ENCODE measurements around the gene TTC38. TPM values are rescaled to one million over a fixed set of nuclear protein-coding genes. Genes with fewer than 3 reads are reported as not detected.
A peak's percentile ranks its signal among the peaks of the same experiment; 100 is the strongest.

Gene TTC38
- total RNA-seq (4.6 TPM), polyA plus RNA-seq (10.3 TPM)
- long read RNA-seq, donor 1 = 0 reads
- long read RNA-seq, donor 2, partial matches to known transcripts = 0 of 1 reads
- long read RNA-seq, donor 2, other reads (novel, unspliced or antisense) = 0 of 1 reads
- long read RNA-seq, donor 3, partial matches to known transcripts = 0 of 1 reads
- long read RNA-seq, donor 3, other reads (novel, unspliced or antisense) = 0 of 1 reads
- long read RNA-seq, donor 4 = 0 reads
- long read RNA-seq, donor 5, partial matches to known transcripts = 11 of 13 reads
- long read RNA-seq, donor 5, other reads (novel, unspliced or antisense) = 0 of 13 reads
- long read RNA-seq, donor 6 = 0 reads
- long read RNA-seq, donor 7, partial matches to known transcripts = 0 of 1 reads
- long read RNA-seq, donor 7, other reads (novel, unspliced or antisense) = 0 of 1 reads
- long read RNA-seq, donor 8, partial matches to known transcripts = 0 of 1 reads
- long read RNA-seq, donor 8, other reads (novel, unspliced or antisense) = 0 of 1 reads
- long read RNA-seq, donor 9 = 0 reads
- long read RNA-seq, donor 10 = 0 reads

- DNase-seq (ENCODE audit: low read depth in 6 of 9, low spot score in 9 of 9) = peak in 1 of 9 donors; percentile 35
- Histone ChIP-seq H3K4me1 (ENCODE audit: control insufficient read depth in 2 of 2, insufficient read depth in 2 of 2, low read length in 2 of 2) (peaks cover 0 to 4% of the 10 kb centered on the region in 2 donors), H3K27ac (ENCODE audit: low read depth in 1 of 2, low read length in 1 of 2) (peak within 1 kb of the TSS in 1 of 2 donors; percentile 43), H3K36me3 (ENCODE audit: control insufficient read depth in 2 of 2, insufficient read depth in 2 of 2, low read length in 1 of 2) (no peaks in the 10 kb centered on the region), H3K9me3 (ENCODE audit: control insufficient read depth in 2 of 2, insufficient read depth in 1 of 2, low read length in 1 of 2) (peaks cover 8 to 11% of the 10 kb centered on the region in 2 donors), H3K4me3 (ENCODE audit: low read length in 2 of 2) (peak within 1 kb of the TSS; percentile 50 to 70), H3K27me3 (ENCODE audit: control insufficient read depth in 2 of 2, insufficient read depth in 1 of 2, low read length in 1 of 2) (peaks cover 27 to 68% of the 10 kb centered on the region in 2 donors)
- 3% methylated on average over 74 of the region's 74 CpGs for WGBS
Observed at GRCh38 chr22:46267431-46268279, at the start of gene TTC38. TSS of gene TTC38 (plus strand) at chr22:46268008. CDS start at chr22:46268040, 32 bp downstream.

DNA sequence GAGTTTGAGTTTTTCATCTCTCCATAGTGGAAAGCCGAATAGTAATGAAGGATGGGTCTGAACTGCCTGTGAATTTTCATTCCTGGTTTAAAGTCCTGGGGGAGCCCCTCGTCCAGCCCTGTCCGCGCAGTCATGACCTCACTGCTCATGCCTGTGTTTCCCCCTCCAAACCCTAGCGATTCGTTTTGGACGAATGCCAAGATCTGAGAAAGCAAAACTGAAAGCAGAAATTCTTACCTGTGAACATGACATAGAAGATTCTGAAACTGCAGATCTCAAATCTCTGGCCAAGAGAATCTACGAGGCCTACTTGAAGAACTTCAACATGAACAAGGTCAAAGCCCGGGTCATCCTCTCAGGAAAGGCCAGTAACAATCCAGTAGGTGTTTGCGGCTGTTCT, 48.2 kb upstream of the TTC38 start:
- no peaks in the 10 kb centered on the region for H3K27me3 ChIP-seq (ENCODE audit: control insufficient read depth in 2 of 2, insufficient read depth in 1 of 2, low read length in 1 of 2)
- DNase-seq (ENCODE audit: low read depth in 6 of 9, low spot score in 9 of 9) = peak in 3 of 9 donors; percentile 28 to 74 (median 36)
- WGBS = 79% methylated on average over 10 of the region's 10 CpGs
- H3K9me3 ChIP-seq (ENCODE audit: control insufficient read depth in 2 of 2, insufficient read depth in 1 of 2, low read length in 1 of 2) = peaks cover 0 to 1% of the 10 kb centered on the region in 2 donors
- H3K36me3 ChIP-seq (ENCODE audit: control insufficient read depth in 2 of 2, insufficient read depth in 2 of 2, low read length in 1 of 2) = peaks cover 4 to 45% of the 10 kb centered on the region in 2 donors
- no peak overlapping the region for H3K27ac ChIP-seq (ENCODE audit: low read depth in 1 of 2, low read length in 1 of 2)
- peaks cover 4 to 8% of the 10 kb centered on the region in 2 donors for H3K4me1 ChIP-seq (ENCODE audit: control insufficient read depth in 2 of 2, insufficient read depth in 2 of 2, low read length in 2 of 2)
- no peak overlapping the region for H3K4me3 ChIP-seq (ENCODE audit: low read length in 2 of 2)

GRCh38 chr22:46220921-46221320, 46.9 kb upstream of the TTC38 start:
- Histone ChIP-seq H3K4me3 (ENCODE audit: low read length in 2 of 2) (no peak overlapping the region), H3K36me3 (ENCODE audit: control insufficient read depth in 2 of 2, insufficient read depth in 2 of 2, low read length in 1 of 2) (peaks cover 4 to 40% of the 10 kb centered on the region in 2 donors), H3K4me1 (ENCODE audit: control insufficient read depth in 2 of 2, insufficient read depth in 2 of 2, low read length in 2 of 2) (peaks cover 4 to 8% of the 10 kb centered on the region in 2 donors), H3K27me3 (ENCODE audit: control insufficient read depth in 2 of 2, insufficient read depth in 1 of 2, low read length in 1 of 2) (no peaks in the 10 kb centered on the region), H3K9me3 (ENCODE audit: control insufficient read depth in 2 of 2, insufficient read depth in 1 of 2, low read length in 1 of 2) (no peaks in the 10 kb centered on the region), H3K27ac (ENCODE audit: low read depth in 1 of 2, low read length in 1 of 2) (no peak overlapping the region)
- no peak for DNase-seq (ENCODE audit: low read depth in 6 of 9, low spot score in 9 of 9)
- 97% methylated on average over 5 of the region's 5 CpGs for WGBS

DNA sequence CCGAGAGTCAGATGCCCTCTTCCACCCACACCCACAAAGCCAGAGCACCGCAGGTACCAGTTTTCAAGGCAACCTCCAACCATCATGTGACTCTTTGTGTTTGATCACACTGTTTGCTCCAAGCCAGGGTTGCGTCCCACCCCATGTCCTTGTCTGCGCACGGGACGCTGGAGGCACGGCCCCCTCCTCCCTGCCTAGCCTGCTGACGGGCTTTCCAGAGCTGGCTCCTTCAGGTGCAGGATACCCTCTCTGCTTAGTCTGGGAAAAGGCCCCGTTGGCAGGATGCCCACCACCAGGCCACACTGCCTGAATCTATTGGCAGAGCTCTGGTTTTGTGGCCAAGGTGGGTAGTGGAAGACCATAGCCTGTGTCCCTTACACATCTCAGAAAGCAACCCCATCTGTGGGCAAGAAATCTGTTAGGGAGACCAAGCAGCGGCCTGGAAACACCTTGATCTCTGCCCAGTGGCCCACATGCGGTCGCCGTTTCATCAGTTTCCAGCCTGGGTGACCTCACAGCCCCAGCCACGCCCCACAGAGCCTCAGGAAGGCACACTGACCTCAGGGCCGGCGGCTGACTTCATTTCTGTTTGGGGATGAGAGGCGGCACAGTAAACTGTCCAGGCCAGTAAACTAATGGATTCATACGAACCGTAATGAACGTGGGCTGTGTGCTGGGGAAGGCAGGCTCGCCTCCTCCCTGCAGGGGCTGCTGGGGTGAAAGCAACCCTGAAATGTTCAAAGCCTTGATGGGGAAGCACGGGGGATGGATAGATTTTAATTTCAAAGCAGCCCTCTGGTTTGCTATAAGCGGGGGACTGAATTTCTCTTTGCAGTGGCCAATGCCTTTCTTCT, 43.5 kb upstream of the TTC38 start:
- DNase-seq (ENCODE audit: low read depth in 6 of 9, low spot score in 9 of 9) = no peak
- 95% methylated on average over 23 of the region's 23 CpGs for whole genome bisulfite sequencing
- Histone ChIP-seq H3K36me3 (ENCODE audit: control insufficient read depth in 2 of 2, insufficient read depth in 2 of 2, low read length in 1 of 2) (peaks cover 0 to 22% of the 10 kb centered on the region in 2 donors), H3K4me1 (ENCODE audit: control insufficient read depth in 2 of 2, insufficient read depth in 2 of 2, low read length in 2 of 2) (peaks cover 4 to 8% of the 10 kb centered on the region in 2 donors), H3K27me3 (ENCODE audit: control insufficient read depth in 2 of 2, insufficient read depth in 1 of 2, low read length in 1 of 2) (no peaks in the 10 kb centered on the region), H3K4me3 (ENCODE audit: low read length in 2 of 2) (no peak overlapping the region), H3K27ac (ENCODE audit: low read depth in 1 of 2, low read length in 1 of 2) (no peak overlapping the region), H3K9me3 (ENCODE audit: control insufficient read depth in 2 of 2, insufficient read depth in 1 of 2, low read length in 1 of 2) (no peaks in the 10 kb centered on the region)

GRCh38 chr22:46224898-46225290, 42.9 kb upstream of the TTC38 start:
- whole genome bisulfite sequencing = 97% methylated on average over 10 of the region's 10 CpGs
- Histone ChIP-seq H3K4me1 (ENCODE audit: control insufficient read depth in 2 of 2, insufficient read depth in 2 of 2, low read length in 2 of 2) (peaks cover 0 to 2% of the 10 kb centered on the region in 2 donors), H3K27ac (ENCODE audit: low read depth in 1 of 2, low read length in 1 of 2) (no peak overlapping the region), H3K4me3 (ENCODE audit: low read length in 2 of 2) (no peak overlapping the region), H3K9me3 (ENCODE audit: control insufficient read depth in 2 of 2, insufficient read depth in 1 of 2, low read length in 1 of 2) (no peaks in the 10 kb centered on the region), H3K27me3 (ENCODE audit: control insufficient read depth in 2 of 2, insufficient read depth in 1 of 2, low read length in 1 of 2) (no peaks in the 10 kb centered on the region), H3K36me3 (ENCODE audit: control insufficient read depth in 2 of 2, insufficient read depth in 2 of 2, low read length in 1 of 2) (peaks cover 0 to 16% of the 10 kb centered on the region in 2 donors)
- DNase-seq (ENCODE audit: low read depth in 6 of 9, low spot score in 9 of 9) = no peak

DNA sequence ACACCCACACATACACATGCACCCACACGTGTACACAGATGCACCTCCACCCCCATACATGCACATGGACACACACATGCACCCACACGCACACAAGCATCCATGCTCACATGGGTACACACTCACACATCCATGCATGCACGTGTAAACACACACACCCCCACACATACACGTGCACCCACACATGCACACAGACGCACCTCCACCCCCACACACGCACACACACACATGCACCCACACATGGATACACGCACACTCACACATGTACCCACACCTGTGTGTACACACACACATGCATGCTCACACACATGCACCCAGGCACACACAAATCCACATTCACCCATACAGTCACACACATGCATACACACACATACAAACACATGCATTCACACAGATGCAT, 42.2 kb upstream of the TTC38 start:
- Histone ChIP-seq H3K4me1 (ENCODE audit: control insufficient read depth in 2 of 2, insufficient read depth in 2 of 2, low read length in 2 of 2) (peaks cover 0 to 3% of the 10 kb centered on the region in 2 donors), H3K27ac (ENCODE audit: low read depth in 1 of 2, low read length in 1 of 2) (no peak overlapping the region), H3K4me3 (ENCODE audit: low read length in 2 of 2) (no peak overlapping the region), H3K9me3 (ENCODE audit: control insufficient read depth in 2 of 2, insufficient read depth in 1 of 2, low read length in 1 of 2) (no peaks in the 10 kb centered on the region), H3K36me3 (ENCODE audit: control insufficient read depth in 2 of 2, insufficient read depth in 2 of 2, low read length in 1 of 2) (peaks cover 0 to 15% of the 10 kb centered on the region in 2 donors), H3K27me3 (ENCODE audit: control insufficient read depth in 2 of 2, insufficient read depth in 1 of 2, low read length in 1 of 2) (no peaks in the 10 kb centered on the region)
- WGBS = 98% methylated on average over 7 of the region's 7 CpGs
- no peak for DNase-seq (ENCODE audit: low read depth in 6 of 9, low spot score in 9 of 9)

DNA sequence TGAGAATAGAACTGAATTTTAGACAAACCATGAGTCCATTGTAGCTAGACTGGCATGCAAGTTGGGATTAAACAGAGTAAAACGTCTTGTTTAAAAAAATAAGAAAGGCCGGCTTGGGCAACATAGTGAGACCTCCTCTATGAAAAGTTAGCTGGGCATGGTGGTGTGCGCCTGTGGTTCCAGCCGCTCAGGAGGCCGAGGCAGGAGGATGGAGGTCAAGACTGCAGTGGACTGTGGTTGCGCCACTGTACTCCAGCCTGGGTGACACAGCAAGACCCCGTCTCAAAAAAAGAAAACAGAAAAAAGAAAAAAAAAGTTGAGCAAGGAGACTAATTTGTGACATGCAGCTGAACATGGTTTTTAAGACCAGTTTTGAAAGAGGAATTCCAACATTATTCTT, 41.2 kb upstream of the TTC38 start:
- Histone ChIP-seq H3K4me3 (ENCODE audit: low read length in 2 of 2) (no peak overlapping the region), H3K27ac (ENCODE audit: low read depth in 1 of 2, low read length in 1 of 2) (no peak overlapping the region), H3K4me1 (ENCODE audit: control insufficient read depth in 2 of 2, insufficient read depth in 2 of 2, low read length in 2 of 2) (peaks cover 0 to 3% of the 10 kb centered on the region in 2 donors), H3K36me3 (ENCODE audit: control insufficient read depth in 2 of 2, insufficient read depth in 2 of 2, low read length in 1 of 2) (peaks cover 0 to 13% of the 10 kb centered on the region in 2 donors), H3K9me3 (ENCODE audit: control insufficient read depth in 2 of 2, insufficient read depth in 1 of 2, low read length in 1 of 2) (no peaks in the 10 kb centered on the region), H3K27me3 (ENCODE audit: control insufficient read depth in 2 of 2, insufficient read depth in 1 of 2, low read length in 1 of 2) (no peaks in the 10 kb centered on the region)
- no peak for DNase-seq (ENCODE audit: low read depth in 6 of 9, low spot score in 9 of 9)
- 98% methylated on average over 7 of the region's 7 CpGs for WGBS

- Histone ChIP-seq H3K4me1 (ENCODE audit: control insufficient read depth in 2 of 2, insufficient read depth in 2 of 2, low read length in 2 of 2) (peaks cover 4 to 7% of the 10 kb centered on the region in 2 donors), H3K36me3 (ENCODE audit: control insufficient read depth in 2 of 2, insufficient read depth in 2 of 2, low read length in 1 of 2) (peaks cover 0 to 10% of the 10 kb centered on the region in 2 donors), H3K27ac (ENCODE audit: low read depth in 1 of 2, low read length in 1 of 2) (no peak overlapping the region), H3K27me3 (ENCODE audit: control insufficient read depth in 2 of 2, insufficient read depth in 1 of 2, low read length in 1 of 2) (no peaks in the 10 kb centered on the region), H3K4me3 (ENCODE audit: low read length in 2 of 2) (no peak overlapping the region), H3K9me3 (ENCODE audit: control insufficient read depth in 2 of 2, insufficient read depth in 1 of 2, low read length in 1 of 2) (no peaks in the 10 kb centered on the region)
- no peak for DNase-seq (ENCODE audit: low read depth in 6 of 9, low spot score in 9 of 9)
- 97% methylated on average over 8 of the region's 8 CpGs for WGBS
Observed at GRCh38 chr22:46229701-46230100, 38.1 kb upstream of the TTC38 start.
